Activated CD8-positive, alpha-beta memory T cell treated with anti-CD3 and anti-CD28 coated beads, Interleukin-2, amount 10 ng/mL, durations not matched to agents 7 days and 5 days (primary cell): ENCODE data around the gene HLA-DMB. TPM values are rescaled to one million over a fixed set of nuclear protein-coding genes. Genes with fewer than 3 reads are reported as not detected.

ENCODE experiments used
- ATAC-seq: fragments of 150-1000 bp; cut with Tn5 transposase; one replicate; pipeline ENCODE4 v1.10.0; 2021; ENCODE audit warnings: moderate library complexity
- CTCF ChIA-PET: fragments of 350-600 bp; sonication (Branson Sonifier 250); formaldehyde crosslinking; loops from one replicate; lab custom pipeline; 2021; ENCODE audit warnings: antibody characterized with exemption; lab: Charles Lee
- DNase-seq: peaks from one replicate; pipeline ENCODE4 v3.0.0-alpha.2; 2020
- H3K27ac Mint-ChIP-seq: one replicate; pipeline ENCODE4 v1.8.0; 2021; ENCODE audit warnings: mild to moderate bottlenecking, mixed read lengths
- H3K27me3 Mint-ChIP-seq: one replicate; pipeline ENCODE4 v1.8.0; 2021; ENCODE audit warnings: mixed read lengths
- H3K36me3 Mint-ChIP-seq: one replicate; pipeline ENCODE4 v1.8.0; 2021; ENCODE audit warnings: mild to moderate bottlenecking, mixed read lengths
- H3K4me1 Mint-ChIP-seq: one replicate; pipeline ENCODE4 v1.8.0; 2021; ENCODE audit warnings: mixed read lengths
- H3K4me3 Mint-ChIP-seq: one replicate; pipeline ENCODE4 v1.8.0; 2021; ENCODE audit warnings: mild to moderate bottlenecking, moderate library complexity, mixed read lengths
- H3K9me3 Mint-ChIP-seq: one replicate; pipeline ENCODE4 v1.8.0; 2022; ENCODE audit warnings: low read depth, mixed read lengths
- total RNA-seq, 2 experiments: library from RNA; stranded (reverse); gene quantifications; one replicate each; pipeline ENCODE4 v1.2.3, GENCODE V29; 2021

The HLA-DMB gene
- total RNA-seq, 2 experiments from 2014 or later, result 22.7 to 31.2 TPM

DNA sequence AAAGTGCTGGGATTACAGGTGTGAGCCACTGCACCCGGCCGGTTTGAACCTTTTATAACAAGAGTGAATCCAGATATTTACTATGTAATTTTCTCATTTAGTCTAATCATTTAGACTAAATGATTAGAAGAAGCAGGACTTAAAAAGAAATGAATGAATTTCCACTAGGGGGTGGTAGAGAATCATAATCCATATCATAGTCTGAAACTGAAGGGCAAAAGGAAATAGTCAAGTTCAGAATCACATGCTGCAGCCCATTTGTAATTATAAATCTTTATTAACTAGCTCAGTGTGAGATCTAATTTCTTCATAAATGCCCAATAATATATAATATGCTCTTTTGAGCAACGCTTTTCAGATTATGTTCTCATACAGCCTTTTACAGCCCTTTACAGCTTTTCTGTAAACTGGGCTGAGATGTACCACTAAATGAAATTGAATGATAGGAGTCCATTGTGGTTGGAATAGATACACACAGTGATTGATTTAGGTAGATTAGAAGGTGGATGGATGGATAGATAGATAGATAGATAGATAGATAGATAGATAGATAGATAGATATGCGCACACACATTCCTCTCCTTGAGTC is 55.0 kb downstream of the HLA-DMB start:
- Mint-ChIP-seq H3K9me3 (no peaks in the 10 kb centered on the region), H3K27me3 (peaks cover 11% of the 10 kb centered on the region), H3K27ac (no peak overlapping the region), H3K36me3 (peaks cover under 1% of the 10 kb centered on the region), H3K4me1 (peaks cover 3% of the 10 kb centered on the region), H3K4me3 (no peak overlapping the region)
- ATAC-seq (peak; percentile 73), DNase-seq (no peak)
- CTCF ChIA-PET, result interaction anchor here (0.7 to 7.7 kb wide), 23 partner anchors 8 to 241 kb away, joined by 3 to 122 read pairs (median 4); partner anchors contain the start of genes HLA-DMA and TAP2

Other genes starting within 250 kb of the HLA-DMB start
- gene HLA-DQA2, start 199.6 kb downstream of the HLA-DMB start, total RNA-seq, result 10 to 100 TPM in 1 of 2 experiments, 1 to 10 TPM in 1; 4.9 to 11.6 TPM
- 1 to 10 TPM; 2.9 to 4.2 TPM for gene HLA-DQB2, start 177.5 kb downstream of the HLA-DMB start, total RNA-seq
- gene HLA-DOB, start 124.0 kb downstream of the HLA-DMB start, total RNA-seq, result 1 to 10 TPM; 2.7 to 3.9 TPM
- 100 to 1,000 TPM; 242 to 258 TPM for gene TAP2, start 102.3 kb downstream of the HLA-DMB start, total RNA-seq
- 100 to 1,000 TPM; 461 to 464 TPM for gene PSMB8, start 97.0 kb downstream of the HLA-DMB start, total RNA-seq
- gene TAP1, start 87.3 kb downstream of the HLA-DMB start, total RNA-seq, result 100 to 1,000 TPM; 407 to 417 TPM
- 100 to 1,000 TPM; 402 to 473 TPM for gene PSMB9, start 86.8 kb downstream of the HLA-DMB start, total RNA-seq
- gene HLA-DMA, start 12.1 kb upstream of the HLA-DMB start, total RNA-seq, result 10 to 100 TPM; 57.9 to 60.9 TPM
- 100 to 1,000 TPM; 309 to 336 TPM for gene BRD2, start 27.6 kb upstream of the HLA-DMB start, total RNA-seq
- gene HLA-DOA, start 68.6 kb upstream of the HLA-DMB start, total RNA-seq, result 10 to 100 TPM; 11.8 to 16.7 TPM
- gene HLA-DPA1, start 132.6 kb upstream of the HLA-DMB start, total RNA-seq, result 100 to 1,000 TPM; 276 to 299 TPM
- 100 to 1,000 TPM; 113 to 150 TPM for gene HLA-DPB1, start 135.0 kb upstream of the HLA-DMB start, total RNA-seq